DMS153 treated with DMSO at 0.1 percent for 48 hours (cell line): ENCODE results near the gene FXR2.

Experiments
- DNase-seq: peaks from one replicate; lab custom pipeline; 2025; ENCODE audit not compliant: unreplicated experiment; lab: John Stamatoyannopoulos, UW

FXR2 gene

DNA sequence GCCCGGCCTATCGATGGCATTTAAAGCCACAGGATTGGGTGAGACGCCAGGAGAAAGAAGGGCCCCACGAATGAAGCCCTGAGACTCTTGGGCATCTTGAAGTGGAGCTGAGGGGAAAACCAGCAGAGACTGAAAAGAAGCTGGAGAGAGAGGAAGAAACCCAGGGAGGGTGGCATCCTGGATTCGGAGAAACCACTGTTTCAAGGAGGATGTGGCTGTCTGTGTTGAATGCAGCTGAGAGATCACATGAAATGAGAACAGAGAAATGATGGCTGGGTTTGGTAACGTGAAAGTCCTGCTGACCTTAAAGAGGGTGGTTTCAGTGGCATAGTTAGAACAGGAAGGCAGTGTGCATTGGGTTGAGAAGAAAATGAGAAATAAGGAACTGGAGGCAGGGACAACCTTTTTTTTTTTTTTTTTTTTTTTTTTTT is 62.1 kb downstream of the FXR2 start:
- no peak for DNase-seq

DNA sequence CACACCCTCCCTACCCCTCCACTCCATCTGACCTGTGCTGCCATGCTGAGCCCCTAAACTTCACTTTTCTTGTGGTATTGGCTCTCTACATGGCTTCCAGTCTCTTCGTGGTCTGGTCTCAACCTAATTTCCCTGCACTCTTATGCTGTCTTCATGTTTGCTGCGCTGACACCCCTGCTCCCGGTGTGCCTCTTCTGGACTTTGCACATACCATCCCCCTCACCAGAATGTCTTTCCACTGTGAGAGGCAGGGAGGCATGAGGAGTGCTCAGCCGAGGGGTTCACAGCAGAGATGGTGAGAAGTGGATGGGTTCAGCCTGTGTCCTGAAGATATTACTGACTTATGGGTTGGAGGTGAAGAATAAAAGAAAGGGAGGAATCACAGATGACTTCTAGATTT is 63.3 kb downstream of the FXR2 start:
- DNase-seq, result no peak

DNA sequence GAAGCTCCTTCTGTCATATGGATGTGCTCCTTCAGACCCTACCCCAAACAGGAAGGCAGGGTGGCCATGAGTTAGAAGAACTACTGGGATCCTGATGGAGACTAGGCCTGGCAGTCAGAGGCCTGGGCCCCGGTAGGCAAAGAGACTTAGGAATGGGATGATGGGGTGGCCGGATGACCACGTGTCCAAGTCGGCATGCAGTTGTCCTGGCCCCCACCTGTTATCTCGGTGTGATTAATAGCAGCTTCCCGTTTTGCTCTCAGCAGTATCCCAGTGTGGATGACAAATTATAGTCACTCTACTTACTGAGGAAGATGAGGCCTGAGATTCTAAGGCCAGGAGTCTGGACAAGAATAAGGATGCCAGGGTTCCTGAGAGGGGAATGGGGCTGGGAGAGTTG is 64.4 kb downstream of the FXR2 start:
- DNase-seq, result no peak

DNA sequence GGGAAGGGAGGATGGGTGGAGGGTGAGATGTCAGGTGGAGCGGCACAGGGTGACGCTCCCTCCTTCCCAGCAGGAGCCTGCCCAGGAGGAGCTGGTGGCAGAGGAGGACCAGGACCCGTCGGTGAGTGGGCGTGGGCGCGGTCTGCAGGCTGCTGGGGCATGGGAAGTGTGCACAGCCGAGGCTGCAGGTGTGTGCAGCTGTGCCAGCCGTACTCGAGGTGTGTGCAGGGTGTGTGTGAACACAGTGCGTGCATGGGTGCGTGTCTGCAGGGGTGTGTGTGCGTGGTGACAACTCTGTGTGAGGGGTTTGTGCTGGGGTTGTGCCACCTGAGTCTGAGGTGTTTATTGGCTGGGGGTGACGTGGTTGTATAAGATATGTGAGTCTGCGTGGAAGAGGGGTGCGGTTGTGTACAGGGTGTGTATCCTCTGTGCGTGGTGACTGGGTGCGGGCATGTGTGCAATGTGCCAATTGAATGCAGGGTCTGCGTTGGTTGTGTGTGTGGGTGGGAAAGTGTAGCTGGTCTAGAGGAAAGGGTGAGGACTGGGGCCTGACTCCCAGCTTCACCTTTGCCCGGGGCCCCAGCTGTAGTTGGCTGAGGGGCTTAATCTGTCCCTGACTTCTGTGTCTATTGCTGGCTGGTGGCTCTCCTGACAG is 65.2 kb downstream of the FXR2 start:
- DNase-seq, result no peak

DNA sequence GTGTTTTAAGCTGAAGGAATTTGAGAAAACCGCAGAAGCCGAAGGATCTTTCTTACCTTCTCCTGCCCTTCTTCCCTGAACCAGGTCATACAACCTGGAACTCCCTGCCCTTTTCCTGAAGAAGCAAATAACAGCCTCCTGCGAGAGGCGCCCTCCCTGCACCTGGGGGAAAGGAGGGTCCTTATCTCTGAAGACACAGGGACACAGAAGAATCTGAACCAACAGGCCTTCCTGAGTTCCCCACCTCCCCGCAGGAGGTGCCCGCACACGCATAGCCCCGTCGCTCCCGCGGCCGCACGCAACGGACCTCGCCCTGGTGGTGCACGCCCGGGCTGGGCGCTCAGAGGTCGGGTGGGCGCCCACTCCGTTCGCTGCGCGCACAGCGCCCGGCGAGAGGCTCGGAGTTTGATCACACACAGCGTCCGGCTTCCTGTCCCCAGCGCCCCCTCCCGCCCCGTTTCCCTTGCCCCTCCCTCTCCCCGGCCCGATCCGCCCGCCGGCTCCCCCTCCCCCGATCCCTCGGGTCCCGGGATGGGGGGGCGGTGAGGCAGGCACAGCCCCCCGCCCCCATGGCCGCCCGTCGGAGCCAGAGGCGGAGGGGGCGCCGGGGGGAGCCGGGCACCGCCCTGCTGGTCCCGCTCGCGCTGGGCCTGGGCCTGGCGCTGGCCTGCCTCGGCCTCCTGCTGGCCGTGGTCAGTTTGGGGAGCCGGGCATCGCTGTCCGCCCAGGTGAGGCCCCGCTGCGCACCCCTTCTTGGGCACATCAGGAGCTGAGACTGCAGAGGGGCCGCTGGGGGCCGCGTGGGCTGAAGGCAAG is 65.9 kb downstream of the FXR2 start, which contains the start of gene TNFSF12:
TSS of gene TNFSF12 (plus strand) at position 474 of the 816 bp plus-strand sequence. CDS start at position 570, 96 bp downstream.
- DNase-seq, result no peak

DNA sequence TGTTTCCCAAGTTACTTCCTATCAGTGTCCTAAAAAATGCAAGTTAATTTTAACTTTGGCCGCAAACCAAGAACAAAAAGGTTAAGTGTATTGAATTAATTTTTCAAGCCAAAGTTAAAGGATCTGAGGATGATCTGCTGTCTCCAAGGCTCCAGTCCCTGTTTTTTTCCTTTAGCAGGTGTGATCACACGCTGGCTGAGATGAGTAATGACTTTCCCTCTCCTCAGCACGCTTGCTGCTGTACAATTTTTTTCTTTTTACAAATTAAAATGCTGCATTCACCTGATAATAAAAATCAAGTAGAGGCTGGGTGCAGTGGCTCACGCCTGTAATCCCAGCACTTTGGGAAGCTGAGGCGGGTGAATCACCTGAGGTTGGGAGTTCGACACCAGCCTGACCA is 69.8 kb downstream of the FXR2 start:
- no peak for DNase-seq
